HCT116 (cell line): Measurements from ENCODE around the gene ABTB2.

Experiments
- CEBPB ChIP-seq: IDR thresholded peaks from 2 replicates; pipeline ENCODE4 v1.6.1; 2012; ENCODE audit warnings: low read depth
- CTCF ChIP-seq, 3 experiments: fragments of 200-600 bp in 1 of 3; sonication (generic) in 1 of 3; IDR thresholded peaks in 2 of 3; conservative IDR thresholded peaks in 1 of 3; 2 replicates each; pipeline ENCODE4 v1.5.1; 2012 to 2017; ENCODE audit warnings: low read depth in 2 of 3, low read length in 2 of 3, antibody characterized with exemption in 1 of 3, borderline replicate concordance in 1 of 3, control low read depth in 1 of 3, mild to moderate bottlenecking in 1 of 3, mixed read lengths in 1 of 3, mixed run types in 1 of 3, moderate library complexity in 1 of 3; ENCODE audit not compliant: insufficient read depth in 1 of 3
- EZH2 ChIP-seq: fragments of 200-600 bp; sonication (generic); IDR thresholded peaks from 2 replicates; pipeline ENCODE4 v1.6.1; 2017; ENCODE audit warnings: antibody characterized with exemption, mixed run types
- MAX ChIP-seq: IDR thresholded peaks from 2 replicates; pipeline ENCODE4 v1.6.1; 2012
- REST ChIP-seq: IDR thresholded peaks from 2 replicates; pipeline ENCODE4 v1.6.1; 2012; ENCODE audit warnings: low read depth
- TCF7L2 ChIP-seq: IDR thresholded peaks from 2 replicates; pipeline ENCODE4 v1.7.0; 2011; ENCODE audit warnings: borderline replicate concordance, inconsistent platforms; ENCODE audit not compliant: insufficient read depth, insufficient read length; ENCODE audit errors: extremely low read depth

- TF ChIP-seq CTCF (IDR thresholded peaks at IDR 0.05 in 2 of 3, conservative IDR thresholded peaks at IDR 0.05 in 1 of 3; ENCODE audit: borderline replicate concordance in 1 of 3, insufficient read depth in 1 of 3, low read depth in 2 of 3, low read length in 2 of 3) (no peak), CEBPB (no peak), TCF7L2 (no peak), REST (no peak), MAX (no peak), EZH2 (no peak)
Measured at GRCh38 chr11:34349882-34350281, 7.9 kb downstream of the ABTB2 start.
